Measurements from ENCODE around the gene CACNB2. TPM values are rescaled to one million over a fixed set of nuclear protein-coding genes. Genes with fewer than 3 reads are reported as not detected.
"Not testable (repeated sequence)": the region's sequence is repeated elsewhere in the genome, so short reads cannot be mapped to it uniquely, and the experiment has no call there.

The CACNB2 gene
- total RNA-seq, 2 donors from 2014 or later, result 4.5 to 56.7 TPM

GRCh38 chr10:18582803-18583202 is 442.6 kb downstream of the CACNB2 start:
- Histone ChIP-seq H3K27ac (no peak overlapping the region), H3K4me3 (no peak overlapping the region), H3K36me3 (no peaks in the 10 kb centered on the region), H3K27me3 (replicated peaks; ENCODE audit: insufficient read depth) (no peaks in the 10 kb centered on the region), H3K4me1 (ENCODE audit: control insufficient read depth in 1 of 2, low read depth in 2 of 2) (peaks cover 0 to 11% of the 10 kb centered on the region in 2 donors), H3K9me3 (no peaks in the 10 kb centered on the region)
- DNase-seq (ENCODE audit: low spot score), result no peak
- TF ChIP-seq CTCF (IDR thresholded peaks at IDR 0.05), result no peak
- no peak for ATAC-seq (ENCODE audit: insufficient number of reproducible peaks, low FRiP score, low read depth)

DNA sequence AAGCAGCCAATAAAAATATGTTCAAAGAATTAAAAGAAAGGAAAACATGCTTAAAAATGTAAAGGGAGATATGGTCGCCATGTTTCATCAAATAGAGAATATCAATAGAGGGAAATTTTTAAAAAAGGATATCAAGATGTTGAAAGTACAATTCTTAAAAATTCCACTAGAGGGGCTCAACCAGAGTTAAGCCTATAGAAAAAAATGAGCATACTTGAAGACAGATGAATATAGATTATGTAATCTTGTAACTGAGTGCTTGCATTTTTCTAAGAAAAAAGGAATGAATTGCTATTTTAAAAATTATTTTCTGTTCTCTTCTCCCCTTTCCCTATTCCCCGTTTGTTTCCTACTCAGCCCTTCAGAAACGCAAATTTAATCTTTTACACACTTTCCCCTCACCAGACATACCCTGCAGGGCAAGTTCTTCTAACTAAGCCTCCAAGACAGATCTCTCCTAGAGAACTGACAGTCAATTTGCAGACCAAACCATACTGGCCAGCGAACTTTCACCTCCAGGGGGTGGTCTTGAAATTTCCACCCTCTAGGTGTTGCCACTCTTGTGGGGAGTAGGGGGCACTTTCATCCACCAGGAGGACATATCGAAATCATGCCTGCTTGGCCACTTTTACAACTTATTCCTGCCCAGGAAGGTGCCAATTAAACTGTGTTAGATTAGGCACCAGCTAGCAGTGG is 443.5 kb downstream of the CACNB2 start:
- no peaks in the 10 kb centered on the region for H3K36me3 ChIP-seq
- DNase-seq (ENCODE audit: low spot score), result no peak
- peak; percentile 29 for TF ChIP-seq CTCF (IDR thresholded peaks at IDR 0.05)
- H3K27me3 ChIP-seq (replicated peaks; ENCODE audit: insufficient read depth), result no peaks in the 10 kb centered on the region
- no peak overlapping the region for H3K27ac ChIP-seq
- H3K4me3 ChIP-seq, result no peak overlapping the region
- peaks cover 0 to 11% of the 10 kb centered on the region in 2 donors for H3K4me1 ChIP-seq (ENCODE audit: control insufficient read depth in 1 of 2, low read depth in 2 of 2)
- ATAC-seq (ENCODE audit: insufficient number of reproducible peaks, low FRiP score, low read depth), result no peak
- no peaks in the 10 kb centered on the region for H3K9me3 ChIP-seq

- not testable (repeated sequence) for H3K27ac ChIP-seq; H3K4me3 ChIP-seq; H3K27me3 ChIP-seq (replicated peaks; ENCODE audit: insufficient read depth); H3K9me3 ChIP-seq; H3K36me3 ChIP-seq; ATAC-seq (ENCODE audit: insufficient number of reproducible peaks, low FRiP score, low read depth); DNase-seq (ENCODE audit: low spot score)
- H3K4me1 ChIP-seq (ENCODE audit: control insufficient read depth in 1 of 2, low read depth in 2 of 2), result peaks cover 0 to 11% of the 10 kb centered on the region in 2 donors
Observed at GRCh38 chr10:18586637-18587036, 446.4 kb downstream of the CACNB2 start.

- not testable (repeated sequence) for H3K9me3 ChIP-seq; H3K36me3 ChIP-seq; H3K27ac ChIP-seq; H3K4me3 ChIP-seq; DNase-seq (ENCODE audit: low spot score); H3K27me3 ChIP-seq (replicated peaks; ENCODE audit: insufficient read depth); ATAC-seq (ENCODE audit: insufficient number of reproducible peaks, low FRiP score, low read depth); H3K4me1 ChIP-seq (ENCODE audit: control insufficient read depth in 1 of 2, low read depth in 2 of 2)
Observed at GRCh38 chr10:18591141-18591540, 450.9 kb downstream of the CACNB2 start.

Other genes starting within 250 kb of the CACNB2 start
- under 1 TPM in 1 of 2 donors, not detected in 1; 0.14 TPM for gene SLC39A12, start 188.5 kb upstream of the CACNB2 start, total RNA-seq